Measurements from ENCODE around the gene MSI2.

The MSI2 gene

GRCh38 chr17:57572600-57572999, 316.3 kb downstream of the MSI2 start:
- Histone ChIP-seq H3K9ac (ENCODE audit: low read length) (no peak overlapping the region), H3K4me3 (ENCODE audit: low read length) (no peak overlapping the region), H3K27ac (ENCODE audit: low read length) (no peak overlapping the region), H3K27me3 (ENCODE audit: control insufficient read depth, insufficient read depth, low read length) (no peaks in the 10 kb centered on the region), H3K4me1 (ENCODE audit: control insufficient read depth, low read depth, low read length) (peaks cover 11% of the 10 kb centered on the region), H3K9me3 (ENCODE audit: control insufficient read depth, low read depth, low read length) (no peaks in the 10 kb centered on the region), H3K36me3 (ENCODE audit: control insufficient read depth, low read depth, low read length) (no peaks in the 10 kb centered on the region)

- H3K9me3 ChIP-seq (ENCODE audit: control insufficient read depth, low read depth, low read length) = no peaks in the 10 kb centered on the region
- H3K27me3 ChIP-seq (ENCODE audit: control insufficient read depth, insufficient read depth, low read length) = no peaks in the 10 kb centered on the region
- peaks cover 19% of the 10 kb centered on the region for H3K4me1 ChIP-seq (ENCODE audit: control insufficient read depth, low read depth, low read length)
- no peaks in the 10 kb centered on the region for H3K36me3 ChIP-seq (ENCODE audit: control insufficient read depth, low read depth, low read length)
- no peak overlapping the region for H3K9ac ChIP-seq (ENCODE audit: low read length)
- H3K27ac ChIP-seq (ENCODE audit: low read length) = no peak overlapping the region
- H3K4me3 ChIP-seq (ENCODE audit: low read length) = no peak overlapping the region
Measured at GRCh38 chr17:57574040-57574513, 317.8 kb downstream of the MSI2 start.

- H3K9me3 ChIP-seq (ENCODE audit: control insufficient read depth, low read depth, low read length) = no peaks in the 10 kb centered on the region
- no peak overlapping the region for H3K27ac ChIP-seq (ENCODE audit: low read length)
Measured at GRCh38 chr17:57576744-57577143, 320.4 kb downstream of the MSI2 start.

GRCh38 chr17:57577751-57578607, 321.7 kb downstream of the MSI2 start:
- Histone ChIP-seq H3K27me3 (ENCODE audit: control insufficient read depth, insufficient read depth, low read length) (no peaks in the 10 kb centered on the region), H3K9me3 (ENCODE audit: control insufficient read depth, low read depth, low read length) (no peaks in the 10 kb centered on the region), H3K4me1 (ENCODE audit: control insufficient read depth, low read depth, low read length) (peaks cover 21% of the 10 kb centered on the region), H3K4me3 (ENCODE audit: low read length) (peak overlapping the region; percentile 21), H3K9ac (ENCODE audit: low read length) (peak overlapping the region; percentile 40), H3K36me3 (ENCODE audit: control insufficient read depth, low read depth, low read length) (no peaks in the 10 kb centered on the region), H3K27ac (ENCODE audit: low read length) (no peak overlapping the region)

More at GRCh38 chr17:57576744-57577143, 320.4 kb downstream of the MSI2 start:
- peaks cover 21% of the 10 kb centered on the region for H3K4me1 ChIP-seq (ENCODE audit: control insufficient read depth, low read depth, low read length)
- no peak overlapping the region for H3K9ac ChIP-seq (ENCODE audit: low read length)
- no peaks in the 10 kb centered on the region for H3K36me3 ChIP-seq (ENCODE audit: control insufficient read depth, low read depth, low read length)
- H3K27me3 ChIP-seq (ENCODE audit: control insufficient read depth, insufficient read depth, low read length) = no peaks in the 10 kb centered on the region
- no peak overlapping the region for H3K4me3 ChIP-seq (ENCODE audit: low read length)

- Histone ChIP-seq H3K4me3 (ENCODE audit: low read length) (no peak overlapping the region), H3K36me3 (ENCODE audit: control insufficient read depth, low read depth, low read length) (no peaks in the 10 kb centered on the region), H3K9ac (ENCODE audit: low read length) (no peak overlapping the region), H3K9me3 (ENCODE audit: control insufficient read depth, low read depth, low read length) (no peaks in the 10 kb centered on the region), H3K27ac (ENCODE audit: low read length) (no peak overlapping the region), H3K4me1 (ENCODE audit: control insufficient read depth, low read depth, low read length) (peaks cover 21% of the 10 kb centered on the region), H3K27me3 (ENCODE audit: control insufficient read depth, insufficient read depth, low read length) (no peaks in the 10 kb centered on the region)
Measured at GRCh38 chr17:57578608-57579225, 322.4 kb downstream of the MSI2 start.

GRCh38 chr17:57579245-57579644, 322.9 kb downstream of the MSI2 start:
- Histone ChIP-seq H3K9ac (ENCODE audit: low read length) (no peak overlapping the region), H3K4me3 (ENCODE audit: low read length) (no peak overlapping the region), H3K27me3 (ENCODE audit: control insufficient read depth, insufficient read depth, low read length) (no peaks in the 10 kb centered on the region), H3K4me1 (ENCODE audit: control insufficient read depth, low read depth, low read length) (peaks cover 21% of the 10 kb centered on the region), H3K9me3 (ENCODE audit: control insufficient read depth, low read depth, low read length) (no peaks in the 10 kb centered on the region), H3K27ac (ENCODE audit: low read length) (no peak overlapping the region), H3K36me3 (ENCODE audit: control insufficient read depth, low read depth, low read length) (no peaks in the 10 kb centered on the region)

GRCh38 chr17:57580055-57580739, 323.9 kb downstream of the MSI2 start:
- Histone ChIP-seq H3K27me3 (ENCODE audit: control insufficient read depth, insufficient read depth, low read length) (no peaks in the 10 kb centered on the region), H3K4me1 (ENCODE audit: control insufficient read depth, low read depth, low read length) (peaks cover 21% of the 10 kb centered on the region), H3K4me3 (ENCODE audit: low read length) (no peak overlapping the region), H3K9ac (ENCODE audit: low read length) (no peak overlapping the region), H3K9me3 (ENCODE audit: control insufficient read depth, low read depth, low read length) (no peaks in the 10 kb centered on the region), H3K36me3 (ENCODE audit: control insufficient read depth, low read depth, low read length) (no peaks in the 10 kb centered on the region), H3K27ac (ENCODE audit: low read length) (no peak overlapping the region)

- Histone ChIP-seq H3K27ac (ENCODE audit: low read length) (no peak overlapping the region), H3K4me1 (ENCODE audit: control insufficient read depth, low read depth, low read length) (peaks cover 17% of the 10 kb centered on the region), H3K9ac (ENCODE audit: low read length) (no peak overlapping the region)
Measured at GRCh38 chr17:57582881-57583756, 326.8 kb downstream of the MSI2 start.

GRCh38 chr17:57584050-57584551, 327.8 kb downstream of the MSI2 start:
- no peak overlapping the region for H3K27ac ChIP-seq (ENCODE audit: low read length)
- no peak overlapping the region for H3K9ac ChIP-seq (ENCODE audit: low read length)
- H3K9me3 ChIP-seq (ENCODE audit: control insufficient read depth, low read depth, low read length) = no peaks in the 10 kb centered on the region
- H3K36me3 ChIP-seq (ENCODE audit: control insufficient read depth, low read depth, low read length) = no peaks in the 10 kb centered on the region
- no peak overlapping the region for H3K4me3 ChIP-seq (ENCODE audit: low read length)
- peaks cover 16% of the 10 kb centered on the region for H3K4me1 ChIP-seq (ENCODE audit: control insufficient read depth, low read depth, low read length)
- no peaks in the 10 kb centered on the region for H3K27me3 ChIP-seq (ENCODE audit: control insufficient read depth, insufficient read depth, low read length)

More at GRCh38 chr17:57582881-57583756, 326.8 kb downstream of the MSI2 start:
- Histone ChIP-seq H3K9me3 (ENCODE audit: control insufficient read depth, low read depth, low read length) (no peaks in the 10 kb centered on the region), H3K4me3 (ENCODE audit: low read length) (no peak overlapping the region), H3K27me3 (ENCODE audit: control insufficient read depth, insufficient read depth, low read length) (no peaks in the 10 kb centered on the region), H3K36me3 (ENCODE audit: control insufficient read depth, low read depth, low read length) (no peaks in the 10 kb centered on the region)

GRCh38 chr17:57585341-57586195, 329.2 kb downstream of the MSI2 start:
- no peak overlapping the region for H3K4me3 ChIP-seq (ENCODE audit: low read length)
- no peaks in the 10 kb centered on the region for H3K36me3 ChIP-seq (ENCODE audit: control insufficient read depth, low read depth, low read length)
- no peaks in the 10 kb centered on the region for H3K27me3 ChIP-seq (ENCODE audit: control insufficient read depth, insufficient read depth, low read length)
- H3K4me1 ChIP-seq (ENCODE audit: control insufficient read depth, low read depth, low read length) = peaks cover 9% of the 10 kb centered on the region
- H3K27ac ChIP-seq (ENCODE audit: low read length) = no peak overlapping the region
- H3K9me3 ChIP-seq (ENCODE audit: control insufficient read depth, low read depth, low read length) = no peaks in the 10 kb centered on the region
- no peak overlapping the region for H3K9ac ChIP-seq (ENCODE audit: low read length)

All from iPS-18a (cell line).